T follicular helper cell (primary cell): Measurements from ENCODE around the gene ALS2.

Experiments used
- DNase-seq: peaks from one replicate; pipeline ENCODE4 v3.0.0-alpha.2; 2020; ENCODE audit warnings: low read depth

ALS2 gene

GRCh38 chr2:201754717-201755415 is 25.9 kb downstream of the ALS2 start:
- DNase-seq, result no peak

- no peak for DNase-seq
Observed at GRCh38 chr2:201751566-201751965, 29.2 kb downstream of the ALS2 start.

- DNase-seq, result no peak
Observed at GRCh38 chr2:201746551-201746950, 34.2 kb downstream of the ALS2 start.

GRCh38 chr2:201735486-201735885 is 45.2 kb downstream of the ALS2 start:
- DNase-seq, result no peak

GRCh38 chr2:201734111-201734510 is 46.6 kb downstream of the ALS2 start:
- no peak for DNase-seq

- DNase-seq, result no peak
Observed at GRCh38 chr2:201733544-201733943, 47.2 kb downstream of the ALS2 start.

GRCh38 chr2:201730651-201731285 is 50.0 kb downstream of the ALS2 start:
- DNase-seq, result no peak

- DNase-seq, result no peak
Observed at GRCh38 chr2:201715459-201715858, 65.3 kb downstream of the ALS2 start.

GRCh38 chr2:201712726-201713125 is 68.0 kb downstream of the ALS2 start:
- DNase-seq, result no peak

GRCh38 chr2:201709747-201710146 is 71.0 kb downstream of the ALS2 start:
- no peak for DNase-seq

- DNase-seq, result no peak
Observed at GRCh38 chr2:201709049-201709448, 71.7 kb downstream of the ALS2 start.

GRCh38 chr2:201707753-201708152 is 73.0 kb downstream of the ALS2 start:
- no peak for DNase-seq

- no peak for DNase-seq
Observed at GRCh38 chr2:201707142-201707541, 73.6 kb downstream of the ALS2 start.

GRCh38 chr2:201704536-201704935 is 76.2 kb downstream of the ALS2 start:
- no peak for DNase-seq

GRCh38 chr2:201701646-201702045 is 79.1 kb downstream of the ALS2 start:
- DNase-seq, result no peak

- no peak for DNase-seq
Observed at GRCh38 chr2:201699416-201699815, 81.3 kb downstream of the ALS2 start.

- no peak for DNase-seq
Observed at GRCh38 chr2:201698588-201699226, 82.0 kb downstream of the ALS2 start, which contains the start of gene MPP4. MPP4 (minus strand) TSS chr2:201698644; CDS start chr2:201693954, 4,690 bp downstream.

- no peak for DNase-seq
Observed at GRCh38 chr2:201697899-201698298, 82.8 kb downstream of the ALS2 start.

- no peak for DNase-seq
Observed at GRCh38 chr2:201696151-201696659, 84.5 kb downstream of the ALS2 start.

GRCh38 chr2:201685156-201685555 is 95.6 kb downstream of the ALS2 start:
- no peak for DNase-seq

GRCh38 chr2:201680743-201681142 is 100.0 kb downstream of the ALS2 start:
- DNase-seq, result no peak

GRCh38 chr2:201678401-201678800 is 102.3 kb downstream of the ALS2 start:
- DNase-seq, result no peak

GRCh38 chr2:201675454-201675853 is 105.3 kb downstream of the ALS2 start:
- DNase-seq, result no peak
